ENCODE measurements around the gene RNU1-2.
"Not testable (repeated sequence)": the region's sequence is repeated elsewhere in the genome, so short reads cannot be mapped to it uniquely, and the experiment has no call there.

RNU1-2 gene

GRCh38 chr1:16924919-16925477 lies 29.2 kb downstream of the RNU1-2 start:
- no peak overlapping the region for H3K4me3 ChIP-seq (ENCODE audit: low read depth, low read length)
- peak; percentile 8; the same call in 1 of the 2 replicates for TF ChIP-seq CTCF (IDR thresholded peaks at IDR 0.05; ENCODE audit: low read depth, low read length)

- TF ChIP-seq CTCF (IDR thresholded peaks at IDR 0.05; ENCODE audit: low read depth, low read length) = no peak
- H3K4me3 ChIP-seq (ENCODE audit: low read depth, low read length) = no peak overlapping the region
Measured at GRCh38 chr1:16925635-16926490, 30.1 kb downstream of the RNU1-2 start.

- H3K4me3 ChIP-seq (ENCODE audit: low read depth, low read length) = no peak overlapping the region
- no peak for TF ChIP-seq CTCF (IDR thresholded peaks at IDR 0.05; ENCODE audit: low read depth, low read length)
Measured at GRCh38 chr1:16926491-16927073, 30.8 kb downstream of the RNU1-2 start.

GRCh38 chr1:16927256-16927655 lies 31.5 kb downstream of the RNU1-2 start:
- H3K4me3 ChIP-seq (ENCODE audit: low read depth, low read length) = no peak overlapping the region
- TF ChIP-seq CTCF (IDR thresholded peaks at IDR 0.05; ENCODE audit: low read depth, low read length) = no peak

GRCh38 chr1:16927711-16928485 lies 32.1 kb downstream of the RNU1-2 start:
- no peak overlapping the region for H3K4me3 ChIP-seq (ENCODE audit: low read depth, low read length)
- TF ChIP-seq CTCF (IDR thresholded peaks at IDR 0.05; ENCODE audit: low read depth, low read length) = no peak

GRCh38 chr1:16929146-16930041 lies 33.6 kb downstream of the RNU1-2 start:
- not testable (repeated sequence) for H3K4me3 ChIP-seq (ENCODE audit: low read depth, low read length)

- not testable (repeated sequence) for H3K4me3 ChIP-seq (ENCODE audit: low read depth, low read length)
Measured at GRCh38 chr1:16931206-16931934, 35.6 kb downstream of the RNU1-2 start.

GRCh38 chr1:16933945-16934344 lies 38.2 kb downstream of the RNU1-2 start:
- H3K4me3 ChIP-seq (ENCODE audit: low read depth, low read length) = not testable (repeated sequence)

- H3K4me3 ChIP-seq (ENCODE audit: low read depth, low read length) = not testable (repeated sequence)
Measured at GRCh38 chr1:16936580-16936979, 40.8 kb downstream of the RNU1-2 start.
